Natural killer cell treated with Interleukin-12 subunit alpha and Interleukin-12 subunit beta and Interleukin-15 and Interleukin-18, amount 100 ng/mL, for 72 hours (primary cell): ENCODE results near the gene TANK. TPM values are rescaled to one million over a fixed set of nuclear protein-coding genes. Genes with fewer than 3 reads are reported as not detected.
A peak's percentile ranks its signal among the peaks of the same experiment; 100 is the strongest.
"Not testable (repeated sequence)": the region's sequence is repeated elsewhere in the genome, so short reads cannot be mapped to it uniquely, and the experiment has no call there.

Source experiments
- ATAC-seq, 2 donors: fragments of 150-1000 bp; cut with Tn5 transposase in 1 of 2; sonication (Bioruptor Pico), chemical (Tn5 transposase) in 1 of 2; 2 replicates each; pipeline ENCODE4 v1.10.0; 2021
- DNase-seq: peaks from one replicate; pipeline ENCODE4 v3.0.0; 2022; ENCODE audit warnings: low spot score
- H3K27ac Mint-ChIP-seq, 2 donors: 1 replicate in 1 of 2; 2 replicates in 1 of 2; pipeline ENCODE4 v1.8.0; 2022; ENCODE audit warnings: mixed read lengths in 2 of 2, mild to moderate bottlenecking in 1 of 2, moderate library complexity in 1 of 2
- H3K27me3 Mint-ChIP-seq, 2 donors: 1 replicate in 1 of 2; 2 replicates in 1 of 2; pipeline ENCODE4 v1.8.0; 2022; ENCODE audit warnings: mixed read lengths in 2 of 2
- H3K36me3 Mint-ChIP-seq: one replicate; pipeline ENCODE4 v1.8.0; 2022; ENCODE audit warnings: mixed read lengths
- H3K4me1 Mint-ChIP-seq, 2 donors: 1 replicate in 1 of 2; 2 replicates in 1 of 2; pipeline ENCODE4 v1.8.0; 2022; ENCODE audit warnings: low read depth in 2 of 2, mixed read lengths in 2 of 2, mild to moderate bottlenecking in 1 of 2
- H3K4me3 Mint-ChIP-seq: one replicate; pipeline ENCODE4 v1.8.0; 2022; ENCODE audit warnings: mixed read lengths
- H3K9me3 Mint-ChIP-seq: 2 replicates; pipeline ENCODE4 v1.8.0; 2022; ENCODE audit warnings: mixed read lengths
- total RNA-seq, 2 donors: library from RNA; stranded (reverse); gene quantifications; one replicate each; pipeline ENCODE4 v1.2.3, GENCODE V29; 2022

The TANK gene
- total RNA-seq, 2 donors from 2014 or later = 346 to 459 TPM

DNA sequence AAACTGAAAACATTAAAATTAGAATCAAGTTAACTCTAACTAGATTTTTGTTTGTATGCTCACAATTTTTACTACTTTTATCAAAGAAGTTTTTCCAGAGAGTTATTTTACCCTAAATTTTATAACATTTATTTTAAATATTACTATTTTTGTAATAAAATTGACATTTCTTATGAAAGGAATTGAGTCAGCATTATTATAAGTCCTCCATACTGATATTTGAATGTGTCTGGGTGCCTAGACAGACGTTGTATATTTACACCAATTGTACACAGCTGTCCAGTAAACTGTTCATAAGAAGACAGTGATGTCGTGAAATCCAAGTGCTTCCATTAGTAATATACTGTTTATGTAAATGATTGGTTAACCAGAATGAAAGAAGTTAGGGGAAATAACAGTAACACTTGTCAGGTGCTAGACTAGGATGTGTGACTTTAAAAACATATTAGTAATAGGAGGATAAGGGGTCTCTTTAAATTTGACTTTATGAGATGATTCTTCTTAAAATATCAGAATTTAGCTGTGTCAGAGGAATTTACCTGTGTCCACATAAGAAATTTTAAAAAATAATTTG lies 73.7 kb downstream of the TANK start:
- Mint-ChIP-seq H3K27ac (peak overlapping the region; percentile 68), H3K27me3 (no peaks in the 10 kb centered on the region), H3K9me3 (no peaks in the 10 kb centered on the region)

DNA sequence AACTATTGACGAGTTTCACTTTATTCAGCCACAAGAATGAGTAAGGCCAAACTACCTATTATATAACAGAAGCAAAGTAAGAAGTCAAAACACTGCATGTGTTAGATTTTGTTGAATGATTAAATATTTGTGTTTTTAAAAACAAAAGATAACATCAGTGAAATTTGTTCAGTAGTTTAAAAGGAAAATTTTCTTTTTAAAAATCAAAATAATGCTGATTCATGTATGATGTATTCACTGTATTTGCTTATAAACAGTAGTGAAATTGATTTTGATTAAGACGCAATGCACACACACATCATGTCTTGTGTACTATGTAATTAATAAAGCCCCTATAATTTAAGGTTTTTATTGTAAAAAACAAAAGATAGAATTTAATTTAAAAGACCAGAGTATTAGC lies 74.4 kb downstream of the TANK start:
- peaks cover 31 to 52% of the 10 kb centered on the region in 2 donors for H3K4me1 Mint-ChIP-seq
- H3K36me3 Mint-ChIP-seq = peaks cover 35% of the 10 kb centered on the region
- ATAC-seq (no peak), DNase-seq (no peak)
- H3K4me3 Mint-ChIP-seq = peak overlapping the region; percentile 57
- H3K27me3 Mint-ChIP-seq = no peaks in the 10 kb centered on the region
- H3K9me3 Mint-ChIP-seq = no peaks in the 10 kb centered on the region
- peak overlapping the region; percentile 68 for H3K27ac Mint-ChIP-seq

More for the DNA sequence above, 73.7 kb downstream of the TANK start:
- Mint-ChIP-seq H3K36me3 (peaks cover 39% of the 10 kb centered on the region), H3K4me3 (peak overlapping the region; percentile 57), H3K4me1 (peaks cover 35 to 55% of the 10 kb centered on the region in 2 donors)
- no peak for DNase-seq
- peak; percentile 68 to 69 for ATAC-seq

DNA sequence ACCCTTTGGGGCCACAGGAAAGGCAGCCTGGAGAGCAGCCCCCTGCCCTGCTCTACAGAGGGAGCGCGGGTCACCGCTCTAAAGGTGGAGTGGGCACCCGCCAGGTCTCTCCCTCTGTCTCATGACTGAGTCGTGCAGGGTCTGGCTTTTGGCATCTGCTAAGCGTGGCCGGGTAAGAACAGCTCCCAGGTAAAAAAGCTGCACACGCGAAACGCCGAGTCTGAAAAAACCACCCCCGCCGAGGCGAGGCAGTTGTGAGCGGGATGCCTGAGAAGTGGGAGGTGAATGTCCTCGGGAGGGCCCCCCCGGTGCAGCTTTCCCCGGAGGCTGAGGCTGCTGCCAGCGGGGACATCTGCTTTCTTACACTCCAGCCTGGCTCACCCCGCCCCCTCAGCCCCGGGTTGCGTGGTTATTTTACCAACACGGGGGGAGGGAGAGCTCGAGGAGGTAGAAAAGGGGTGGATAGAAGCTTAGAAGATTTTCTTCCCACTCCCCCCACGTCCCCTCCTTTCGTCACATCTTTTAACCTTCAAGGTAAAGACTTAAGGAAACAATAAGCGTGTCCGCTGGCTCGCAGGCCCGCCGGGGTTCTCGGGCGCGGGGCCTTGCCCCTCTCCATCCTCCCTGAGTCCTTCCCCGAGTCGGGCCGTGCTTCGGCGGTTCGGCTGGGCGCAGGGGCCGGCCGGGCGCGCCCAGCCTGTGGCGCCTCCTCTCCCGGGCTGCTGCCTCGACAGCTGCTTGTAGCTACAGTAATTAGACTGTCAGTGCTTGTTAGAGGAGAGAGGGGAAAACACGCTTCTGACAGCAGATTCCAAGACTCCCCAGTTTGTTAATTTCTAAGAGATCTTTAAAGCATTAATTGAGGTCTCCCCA lies 77.4 kb downstream of the TANK start:
- Mint-ChIP-seq H3K9me3 (no peaks in the 10 kb centered on the region), H3K27me3 (no peaks in the 10 kb centered on the region), H3K36me3 (peaks cover 16% of the 10 kb centered on the region), H3K4me1 (peaks cover 27 to 56% of the 10 kb centered on the region in 2 donors), H3K4me3 (peak overlapping the region; percentile 87), H3K27ac (peak overlapping the region; percentile 71 to 85)
- ATAC-seq (peak; percentile 61 to 63), DNase-seq (no peak)

DNA sequence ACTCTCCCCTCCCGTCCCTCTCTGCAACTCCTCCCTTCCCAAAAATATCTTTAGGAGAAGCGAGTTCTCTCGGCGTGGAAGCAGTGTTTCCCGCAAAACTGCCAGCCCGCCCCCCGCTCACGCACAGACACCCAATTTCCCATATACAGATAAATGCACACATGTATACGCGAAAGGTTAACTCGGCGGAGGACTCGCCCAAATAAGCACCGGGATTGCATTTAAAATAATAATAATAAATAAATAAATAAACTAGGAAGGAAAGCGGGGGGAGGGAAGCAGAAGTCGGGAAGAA lies 78.0 kb downstream of the TANK start:
- H3K36me3 Mint-ChIP-seq = peaks cover 13% of the 10 kb centered on the region
- peak overlapping the region; percentile 87 for H3K4me3 Mint-ChIP-seq
- no peaks in the 10 kb centered on the region for H3K27me3 Mint-ChIP-seq
- H3K27ac Mint-ChIP-seq = peak overlapping the region; percentile 71 to 85
- peaks cover 30 to 59% of the 10 kb centered on the region in 2 donors for H3K4me1 Mint-ChIP-seq
- DNase-seq (no peak), ATAC-seq (no peak)
- H3K9me3 Mint-ChIP-seq = no peaks in the 10 kb centered on the region

DNA sequence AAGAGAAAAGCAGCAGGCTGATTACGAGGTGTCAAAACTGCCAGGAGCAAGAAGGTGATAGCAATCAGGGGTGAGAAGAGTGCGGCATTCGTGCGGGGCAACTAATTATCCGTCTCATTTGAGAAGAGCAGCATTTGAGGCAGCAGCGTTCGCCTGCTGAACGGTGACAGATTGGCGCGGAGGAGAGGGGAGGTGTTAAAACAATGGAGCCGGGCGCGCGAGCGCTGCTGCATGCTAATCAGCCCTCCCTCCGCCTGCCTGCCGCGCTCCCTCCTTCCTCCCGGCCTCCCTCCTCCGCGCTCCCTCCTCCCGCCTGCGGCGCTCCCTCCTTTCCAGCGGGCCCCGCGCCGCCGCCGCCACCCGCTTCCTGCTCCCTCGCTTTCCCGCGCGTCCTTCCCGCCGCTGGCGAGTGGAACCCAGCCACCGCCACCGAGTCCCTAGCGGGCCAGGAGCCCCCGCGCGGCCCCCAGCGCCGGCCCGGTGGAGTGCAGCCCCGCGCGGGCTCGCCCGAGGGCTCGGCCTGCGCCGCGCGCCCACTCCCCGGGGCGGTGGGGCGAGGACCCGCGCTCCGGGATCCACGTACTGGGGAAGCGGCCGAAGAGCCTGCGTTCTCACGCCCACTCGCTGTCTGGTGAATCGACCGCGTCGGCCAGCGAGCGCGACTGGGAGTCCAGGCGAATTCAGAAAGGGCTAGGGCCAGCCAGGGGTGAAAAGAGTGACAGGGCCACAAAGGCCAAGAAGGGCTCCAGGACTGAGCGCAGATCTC lies 78.5 kb downstream of the TANK start:
- DNase-seq = peak; percentile 69
- ATAC-seq = peak; percentile 68 to 72
- Mint-ChIP-seq H3K36me3 (peaks cover 13% of the 10 kb centered on the region), H3K9me3 (no peaks in the 10 kb centered on the region), H3K27ac (peak overlapping the region; percentile 71 to 85), H3K27me3 (no peaks in the 10 kb centered on the region), H3K4me1 (peaks cover 34 to 64% of the 10 kb centered on the region in 2 donors), H3K4me3 (peak overlapping the region; percentile 87)

DNA sequence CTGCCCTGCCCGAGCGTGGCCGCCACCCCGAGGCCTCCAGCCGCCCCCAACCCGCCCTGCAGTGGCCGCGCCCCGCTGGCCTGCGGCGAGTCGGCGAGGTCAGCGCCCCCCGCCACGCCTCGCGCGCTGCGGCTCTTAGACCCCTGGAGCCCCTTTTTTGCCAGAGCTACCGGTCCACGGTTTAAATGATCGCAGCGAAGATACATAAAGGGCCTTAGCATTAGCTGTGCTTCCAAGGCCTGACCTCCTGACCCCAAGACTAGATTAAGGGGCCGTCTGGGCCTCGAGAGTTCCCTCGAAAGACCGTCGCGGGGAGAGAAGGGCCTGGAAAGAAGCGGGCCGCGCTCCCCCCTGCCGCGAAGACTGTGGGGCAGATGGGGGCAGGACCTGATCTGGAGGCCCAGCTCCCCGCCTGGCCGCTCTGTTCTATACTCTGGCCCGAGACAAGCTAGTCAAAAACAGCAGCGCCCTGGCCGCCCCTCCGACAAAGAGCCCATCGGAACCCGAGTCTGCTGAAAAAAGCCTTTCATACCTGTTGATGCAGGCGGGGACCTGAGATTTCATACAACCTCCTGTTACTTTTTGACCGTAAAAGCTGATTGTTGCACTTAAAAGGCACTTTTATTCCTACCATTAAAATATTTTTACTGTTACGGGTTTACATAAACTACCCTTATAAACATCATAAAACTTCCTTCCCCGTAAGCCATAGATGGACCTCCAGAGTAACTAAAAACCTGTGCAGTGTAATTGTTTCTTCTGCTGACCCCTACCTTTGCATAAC lies 79.3 kb downstream of the TANK start:
- ATAC-seq (no peak), DNase-seq (no peak)
- peak overlapping the region; percentile 58 to 78 for H3K27ac Mint-ChIP-seq
- peaks cover 37 to 64% of the 10 kb centered on the region in 2 donors for H3K4me1 Mint-ChIP-seq
- peak overlapping the region; percentile 67 for H3K4me3 Mint-ChIP-seq
- no peaks in the 10 kb centered on the region for H3K9me3 Mint-ChIP-seq
- H3K27me3 Mint-ChIP-seq = no peaks in the 10 kb centered on the region
- H3K36me3 Mint-ChIP-seq = peaks cover 13% of the 10 kb centered on the region

DNA sequence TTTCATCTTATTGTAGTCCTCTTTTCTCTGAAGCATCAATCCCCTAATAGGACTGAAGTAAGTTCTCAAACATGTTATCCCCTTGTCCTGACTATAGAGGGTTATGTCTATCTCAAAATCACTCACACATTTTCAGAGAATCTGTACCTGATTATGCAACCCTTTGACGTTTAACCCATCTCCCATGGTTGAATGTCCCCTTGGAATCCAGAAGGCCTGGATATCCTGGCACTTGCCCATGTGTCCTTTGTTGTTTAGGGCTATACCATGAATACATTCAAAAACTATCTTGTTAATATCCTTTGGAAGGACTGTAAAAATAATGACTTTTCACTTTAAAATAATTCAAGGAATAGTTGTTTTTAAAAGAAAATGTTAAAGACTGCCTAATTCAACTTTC lies 81.7 kb downstream of the TANK start:
- peak overlapping the region; percentile 85 to 91 for H3K27ac Mint-ChIP-seq
- H3K27me3 Mint-ChIP-seq = no peaks in the 10 kb centered on the region
- peaks cover 41 to 68% of the 10 kb centered on the region in 2 donors for H3K4me1 Mint-ChIP-seq

DNA sequence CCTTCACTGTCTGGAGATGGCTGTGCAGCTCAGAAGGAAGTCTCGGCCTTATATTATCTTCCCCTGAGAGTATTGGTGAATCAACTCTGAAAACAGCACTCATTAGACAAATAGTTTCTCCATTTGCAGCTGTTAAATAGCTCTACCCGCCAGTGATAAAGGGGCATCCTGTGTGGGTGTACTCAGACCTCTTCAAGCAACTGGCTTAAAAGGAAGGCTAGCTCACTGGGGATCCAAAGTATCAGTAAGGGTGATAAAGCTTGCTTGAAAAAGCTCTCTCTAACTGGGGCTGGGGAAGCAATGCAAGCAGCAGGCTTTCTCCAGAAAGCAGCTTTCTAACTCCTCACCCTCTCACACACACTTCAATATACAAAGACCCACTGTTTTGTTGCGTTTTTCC lies 83.1 kb downstream of the TANK start:
- ATAC-seq (no peak), DNase-seq (no peak)
- Mint-ChIP-seq H3K9me3 (no peaks in the 10 kb centered on the region), H3K27me3 (no peaks in the 10 kb centered on the region), H3K36me3 (no peaks in the 10 kb centered on the region), H3K4me3 (peak overlapping the region; percentile 89), H3K4me1 (peaks cover 39 to 63% of the 10 kb centered on the region in 2 donors), H3K27ac (peak overlapping the region; percentile 85 to 91)

More for the DNA sequence above, 81.7 kb downstream of the TANK start:
- Mint-ChIP-seq H3K36me3 (peaks cover 3% of the 10 kb centered on the region), H3K4me3 (no peak overlapping the region), H3K9me3 (no peaks in the 10 kb centered on the region)
- ATAC-seq = no peak
- DNase-seq = no peak

DNA sequence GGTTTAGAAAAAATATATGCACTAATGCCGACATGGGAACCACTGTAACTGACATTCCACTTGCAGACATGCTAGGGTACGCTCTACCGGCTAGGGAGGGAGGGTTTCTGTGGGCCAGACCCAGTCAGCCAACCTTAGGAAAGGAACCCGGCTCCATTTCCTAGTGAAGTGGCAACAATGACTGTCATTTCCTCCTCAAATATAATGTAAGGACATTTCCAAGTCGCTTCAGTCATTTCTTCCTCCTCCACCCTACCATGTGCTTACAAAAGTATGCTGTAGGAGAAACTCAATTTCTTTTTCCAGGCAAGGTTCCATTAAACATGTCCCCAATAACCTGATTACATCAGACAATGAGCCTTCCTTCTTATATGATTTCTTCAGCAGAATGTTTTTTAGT lies 83.7 kb downstream of the TANK start:
- no peak for DNase-seq
- Mint-ChIP-seq H3K4me3 (peak overlapping the region; percentile 89), H3K4me1 (peaks cover 36 to 60% of the 10 kb centered on the region in 2 donors), H3K27ac (peak overlapping the region; percentile 85 to 91), H3K27me3 (no peaks in the 10 kb centered on the region), H3K36me3 (no peaks in the 10 kb centered on the region), H3K9me3 (no peaks in the 10 kb centered on the region)
- ATAC-seq = no peak

DNA sequence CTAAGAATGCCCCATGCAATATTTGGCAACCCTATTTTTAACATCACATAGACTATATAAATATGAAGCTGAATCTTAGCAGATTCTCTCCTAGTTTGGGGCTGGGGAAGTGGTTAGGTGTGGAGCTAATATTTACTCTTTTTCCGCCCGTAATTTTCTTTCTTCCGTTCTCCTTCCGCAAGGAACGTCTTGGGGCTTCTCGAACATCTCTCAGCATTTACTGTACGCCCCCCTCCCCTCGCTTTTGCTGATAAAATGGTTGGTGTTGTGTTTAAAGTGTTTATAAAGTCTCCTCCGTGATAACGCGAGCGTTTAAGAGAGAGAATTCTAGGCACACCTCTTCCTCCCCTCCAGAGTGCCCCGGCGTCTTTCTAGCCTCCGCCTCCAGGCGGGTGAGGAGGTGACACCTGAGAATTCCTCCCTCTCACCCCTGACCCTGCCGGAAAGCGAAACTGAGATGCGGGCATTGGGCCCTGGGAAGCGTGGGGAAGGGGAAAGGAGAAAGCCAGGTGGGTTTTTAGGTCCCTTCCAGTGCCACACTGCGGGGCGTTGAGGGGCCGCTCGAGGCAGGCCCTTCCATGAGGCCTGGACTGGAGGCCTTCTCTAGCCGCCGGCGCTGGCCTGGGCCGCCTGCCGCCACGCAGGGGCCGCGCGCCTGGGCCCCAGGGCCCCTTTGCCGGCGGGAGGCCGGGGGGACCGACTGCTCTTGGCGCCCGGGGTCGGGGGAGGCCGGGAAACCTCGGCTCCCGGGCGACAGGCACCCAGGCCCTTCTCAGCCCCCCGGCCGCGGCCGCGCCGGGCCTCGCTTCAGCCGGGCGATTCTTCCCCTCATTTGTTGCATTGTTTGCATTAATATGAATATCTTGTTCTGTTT lies 84.4 kb downstream of the TANK start:
- not testable (repeated sequence) for H3K27me3 Mint-ChIP-seq, H3K36me3 Mint-ChIP-seq, H3K9me3 Mint-ChIP-seq
- H3K27ac Mint-ChIP-seq = peak overlapping the region; percentile 85 to 91
- DNase-seq (peak; percentile 69), ATAC-seq (peak; percentile 87 to 92)
- H3K4me3 Mint-ChIP-seq = peak overlapping the region; percentile 96
- peaks cover 36 to 60% of the 10 kb centered on the region in 2 donors for H3K4me1 Mint-ChIP-seq

DNA sequence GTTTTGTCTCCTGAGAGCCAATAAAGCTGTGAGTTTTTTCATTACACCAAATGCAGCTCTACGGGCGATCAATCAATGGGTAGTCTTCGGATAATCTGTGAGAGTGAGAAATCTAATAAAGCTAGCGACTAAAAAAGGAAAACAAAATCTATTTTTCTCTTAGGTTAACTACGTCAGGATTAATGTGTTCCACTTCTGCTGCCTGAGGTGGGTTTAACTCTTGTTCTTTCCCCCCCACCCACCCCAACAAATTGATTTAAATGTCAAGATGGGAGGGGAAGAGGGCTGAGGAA lies 85.0 kb downstream of the TANK start:
- ATAC-seq (no peak), DNase-seq (no peak)
- peaks cover 34 to 60% of the 10 kb centered on the region in 2 donors for H3K4me1 Mint-ChIP-seq
- H3K4me3 Mint-ChIP-seq = peak overlapping the region; percentile 96
- no peaks in the 10 kb centered on the region for H3K36me3 Mint-ChIP-seq
- no peaks in the 10 kb centered on the region for H3K27me3 Mint-ChIP-seq
- H3K9me3 Mint-ChIP-seq = no peaks in the 10 kb centered on the region
- peak overlapping the region; percentile 85 to 91 for H3K27ac Mint-ChIP-seq

DNA sequence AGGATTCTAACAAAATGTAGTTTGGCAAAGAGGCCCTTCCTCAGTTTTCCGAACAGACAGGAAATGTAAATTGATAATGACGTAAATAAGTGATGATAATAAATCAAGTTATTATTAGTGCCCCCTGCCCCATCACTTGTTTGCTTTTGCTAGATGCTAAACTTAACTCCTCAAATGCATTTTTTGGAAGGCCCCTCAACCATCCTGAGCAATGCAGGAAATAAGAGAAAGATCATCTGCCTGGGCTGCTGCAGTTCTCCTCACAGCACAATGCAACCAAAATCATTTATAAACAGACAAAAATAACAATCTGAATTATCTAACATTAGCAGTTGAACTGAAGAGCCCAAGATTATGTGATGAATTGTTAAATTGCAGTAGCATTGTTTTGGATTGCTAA lies 85.4 kb downstream of the TANK start:
- DNase-seq (no peak), ATAC-seq (no peak)
- Mint-ChIP-seq H3K27me3 (no peaks in the 10 kb centered on the region), H3K9me3 (no peaks in the 10 kb centered on the region), H3K27ac (peak overlapping the region; percentile 85 to 91), H3K4me3 (peak overlapping the region; percentile 96), H3K36me3 (no peaks in the 10 kb centered on the region), H3K4me1 (peaks cover 34 to 60% of the 10 kb centered on the region in 2 donors)

DNA sequence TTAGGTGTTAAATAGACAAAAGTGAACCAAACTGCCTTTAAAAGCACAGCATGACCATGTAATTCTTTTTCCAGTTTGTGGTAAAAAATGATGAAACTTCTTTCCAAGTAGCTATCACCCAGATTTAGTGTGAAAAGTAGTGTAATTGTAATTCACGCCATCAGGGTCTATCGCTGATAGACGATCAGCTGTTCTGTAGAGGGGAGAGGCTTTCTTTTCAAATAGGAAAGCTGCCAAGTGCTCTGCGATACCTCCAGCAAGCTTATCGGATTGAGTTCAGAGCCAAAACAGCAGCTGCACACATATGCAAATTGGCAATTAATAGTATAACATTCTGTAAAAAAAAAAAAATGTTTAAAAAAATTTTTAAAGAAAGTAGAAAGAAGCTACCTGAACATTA lies 86.1 kb downstream of the TANK start:
- Mint-ChIP-seq H3K4me3 (peak overlapping the region; percentile 96), H3K4me1 (peaks cover 37 to 56% of the 10 kb centered on the region in 2 donors), H3K9me3 (no peaks in the 10 kb centered on the region), H3K27ac (peak overlapping the region; percentile 85 to 91), H3K27me3 (no peaks in the 10 kb centered on the region), H3K36me3 (no peaks in the 10 kb centered on the region)
- DNase-seq = no peak
- ATAC-seq = no peak
